ENCODE measurements around the gene EML6. TPM values are rescaled to one million over a fixed set of nuclear protein-coding genes. Genes with fewer than 3 reads are reported as not detected.

The EML6 gene
- total RNA-seq, 4 donors from 2014 or later = 0.62 to 1.5 (median 1.1) TPM

DNA sequence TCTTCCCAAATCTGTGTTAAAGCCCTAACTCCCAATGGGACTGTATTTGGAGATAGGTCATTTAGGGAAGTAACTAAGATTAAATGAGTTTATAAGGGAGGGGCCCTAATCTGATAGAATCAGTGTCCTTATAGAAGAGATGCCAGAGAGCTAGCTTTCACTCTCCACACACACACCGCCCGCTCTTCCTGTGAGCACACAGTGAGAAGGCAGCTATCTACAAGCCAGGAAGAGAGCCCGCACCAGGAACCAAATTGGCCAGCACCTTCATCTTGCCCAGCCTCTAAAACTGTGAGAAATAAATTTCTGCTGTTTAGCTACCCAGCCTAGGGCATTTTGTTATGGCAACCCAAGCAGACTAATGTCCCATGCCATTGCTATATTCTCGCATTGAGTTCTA is 201.6 kb downstream of the EML6 start:
- Histone ChIP-seq H3K9me3 (no peaks in the 10 kb centered on the region), H3K4me3 (no peak overlapping the region), H3K4me1 (no peaks in the 10 kb centered on the region), H3K27me3 (no peaks in the 10 kb centered on the region), H3K27ac (no peak overlapping the region), H3K36me3 (no peaks in the 10 kb centered on the region)
- no peak for ATAC-seq
- TF ChIP-seq EP300 (IDR thresholded peaks at IDR 0.05) = no peak
- TF ChIP-seq, protein P1, sequence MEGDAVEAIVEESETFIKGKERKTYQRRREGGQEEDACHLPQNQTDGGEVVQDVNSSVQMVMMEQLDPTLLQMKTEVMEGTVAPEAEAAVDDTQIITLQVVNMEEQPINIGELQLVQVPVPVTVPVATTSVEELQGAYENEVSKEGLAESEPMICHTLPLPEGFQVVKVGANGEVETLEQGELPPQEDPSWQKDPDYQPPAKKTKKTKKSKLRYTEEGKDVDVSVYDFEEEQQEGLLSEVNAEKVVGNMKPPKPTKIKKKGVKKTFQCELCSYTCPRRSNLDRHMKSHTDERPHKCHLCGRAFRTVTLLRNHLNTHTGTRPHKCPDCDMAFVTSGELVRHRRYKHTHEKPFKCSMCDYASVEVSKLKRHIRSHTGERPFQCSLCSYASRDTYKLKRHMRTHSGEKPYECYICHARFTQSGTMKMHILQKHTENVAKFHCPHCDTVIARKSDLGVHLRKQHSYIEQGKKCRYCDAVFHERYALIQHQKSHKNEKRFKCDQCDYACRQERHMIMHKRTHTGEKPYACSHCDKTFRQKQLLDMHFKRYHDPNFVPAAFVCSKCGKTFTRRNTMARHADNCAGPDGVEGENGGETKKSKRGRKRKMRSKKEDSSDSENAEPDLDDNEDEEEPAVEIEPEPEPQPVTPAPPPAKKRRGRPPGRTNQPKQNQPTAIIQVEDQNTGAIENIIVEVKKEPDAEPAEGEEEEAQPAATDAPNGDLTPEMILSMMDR (IDR thresholded peaks at IDR 0.05) = no peak
- TF ChIP-seq POLR2AphosphoS5 (IDR thresholded peaks at IDR 0.05) = no peak
- TF ChIP-seq POLR2A (IDR thresholded peaks at IDR 0.05) = no peak
- WGBS, 2 donors (ENCODE audit: low coverage in 1 of 2) = 92 to 100% methylated on average over 4 of the region's 4 CpGs

DNA sequence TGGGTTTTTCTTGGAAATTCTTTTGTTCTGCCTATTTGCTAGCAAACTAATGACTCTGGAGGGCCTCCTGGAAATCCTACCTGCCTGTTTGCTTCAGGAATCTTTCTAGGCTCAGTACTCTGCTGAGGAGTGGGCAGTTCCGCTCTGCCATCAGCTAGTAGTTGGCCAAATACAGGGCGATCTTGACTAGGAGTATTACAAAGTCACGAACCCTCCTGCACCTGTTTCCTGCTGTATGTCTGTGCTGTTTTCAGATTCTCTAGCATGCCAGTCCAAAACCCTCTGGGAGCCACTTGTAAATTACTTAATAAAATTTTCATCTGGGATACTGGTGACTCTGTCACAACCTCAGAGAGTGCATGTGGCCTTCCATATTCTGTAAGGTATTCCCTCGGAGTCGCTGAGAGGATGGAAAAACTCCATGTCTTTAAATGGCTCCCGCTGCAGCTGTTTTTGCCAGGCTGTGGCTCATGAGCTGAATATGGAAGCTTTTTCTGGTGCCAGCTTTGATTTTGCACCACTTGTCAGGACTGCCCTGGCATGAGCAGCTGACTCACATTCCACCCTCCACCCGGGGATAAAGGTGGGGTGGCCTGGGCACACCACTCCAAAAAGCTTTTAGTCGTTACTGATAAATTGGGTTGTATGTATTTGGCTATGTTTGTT is 203.8 kb downstream of the EML6 start:
- Histone ChIP-seq H3K9me3 (no peaks in the 10 kb centered on the region), H3K4me3 (no peak overlapping the region), H3K4me1 (no peaks in the 10 kb centered on the region), H3K27me3 (no peaks in the 10 kb centered on the region), H3K27ac (no peak overlapping the region), H3K36me3 (no peaks in the 10 kb centered on the region)
- ATAC-seq = no peak
- TF ChIP-seq EP300 (IDR thresholded peaks at IDR 0.05) (no peak), POLR2AphosphoS5 (IDR thresholded peaks at IDR 0.05) (no peak), POLR2A (IDR thresholded peaks at IDR 0.05) (no peak)
- TF ChIP-seq, protein P1 (IDR thresholded peaks at IDR 0.05) = no peak
- 84 to 100% methylated on average over 3 to 8 of the region's 8 CpGs for WGBS, 2 donors (ENCODE audit: low coverage in 1 of 2)

DNA sequence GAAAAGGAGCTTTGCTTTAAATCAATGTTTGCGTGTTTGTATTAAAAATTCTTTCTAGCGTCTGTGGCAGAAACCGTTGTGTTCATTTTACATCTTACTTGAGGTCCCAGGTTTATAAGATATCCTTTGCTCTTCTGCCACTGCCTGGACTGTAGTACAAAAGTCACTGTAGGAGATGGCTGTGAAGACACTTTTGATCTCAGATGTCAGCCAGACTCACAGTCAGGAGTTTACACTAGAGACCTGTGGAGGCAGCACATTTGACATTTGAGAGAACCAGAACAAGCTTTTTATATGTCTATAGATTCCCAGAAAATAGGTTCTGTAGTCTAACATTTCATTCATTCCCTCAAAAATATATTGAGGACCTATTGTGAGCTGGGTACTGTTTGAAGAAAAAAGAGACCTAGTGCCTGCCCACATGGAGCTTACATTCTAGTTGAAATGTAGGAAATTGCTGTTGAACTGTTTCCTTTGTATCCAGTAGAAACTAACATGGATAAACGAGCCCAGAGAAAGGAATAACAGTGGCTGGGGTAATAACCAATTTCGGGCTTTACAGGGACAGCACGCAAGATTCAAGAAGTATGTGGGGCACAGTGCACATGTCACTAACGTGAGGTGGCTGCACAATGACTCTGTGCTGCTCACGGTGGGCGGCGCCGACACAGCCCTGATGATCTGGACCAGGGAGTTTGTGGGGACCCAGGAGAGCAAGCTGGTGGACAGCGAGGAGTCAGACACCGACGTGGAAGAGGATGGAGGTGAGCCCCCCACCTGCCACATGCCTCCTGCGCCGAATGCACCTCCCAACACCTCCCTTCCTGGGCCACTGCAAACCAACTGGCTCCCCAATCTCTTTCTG is 204.5 kb downstream of the EML6 start:
- no peaks in the 10 kb centered on the region for H3K9me3 ChIP-seq
- no peaks in the 10 kb centered on the region for H3K36me3 ChIP-seq
- no peak overlapping the region for H3K27ac ChIP-seq
- no peaks in the 10 kb centered on the region for H3K4me1 ChIP-seq
- TF ChIP-seq POLR2A (IDR thresholded peaks at IDR 0.05) (no peak), POLR2AphosphoS5 (IDR thresholded peaks at IDR 0.05) (no peak), EP300 (IDR thresholded peaks at IDR 0.05) (no peak)
- TF ChIP-seq, protein P1 (IDR thresholded peaks at IDR 0.05) = no peak
- ATAC-seq = no peak
- 76 to 92% methylated on average over 6 to 10 of the region's 16 CpGs for WGBS, 2 donors (ENCODE audit: low coverage in 1 of 2)
- no peak overlapping the region for H3K4me3 ChIP-seq
- no peaks in the 10 kb centered on the region for H3K27me3 ChIP-seq

DNA sequence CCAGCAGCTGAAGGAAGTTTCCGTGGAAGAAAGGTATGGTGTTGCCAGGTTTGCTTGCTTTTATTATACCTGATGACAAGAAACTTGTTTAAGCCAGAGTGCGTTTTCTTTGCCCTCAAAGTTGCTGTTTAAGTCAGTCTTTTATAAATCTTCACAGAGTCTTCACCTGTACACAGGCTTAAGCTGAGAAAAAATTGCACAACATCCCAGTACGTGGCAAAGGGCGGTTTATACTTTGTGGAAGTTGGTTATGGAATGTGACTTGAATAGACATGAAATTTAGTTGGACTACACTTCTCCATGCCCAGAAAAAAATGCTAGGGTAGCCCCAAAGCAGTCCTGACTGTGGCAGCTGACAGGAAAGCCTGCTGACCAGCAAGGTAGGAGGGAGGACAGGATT is 205.3 kb downstream of the EML6 start:
- ATAC-seq = no peak
- Histone ChIP-seq H3K27ac (no peak overlapping the region), H3K4me3 (no peak overlapping the region), H3K4me1 (no peaks in the 10 kb centered on the region), H3K27me3 (no peaks in the 10 kb centered on the region), H3K36me3 (no peaks in the 10 kb centered on the region), H3K9me3 (no peaks in the 10 kb centered on the region)
- WGBS, 2 donors (ENCODE audit: low coverage in 1 of 2) = 83 to 96% methylated on average over 2 to 4 of the region's 4 CpGs
- TF ChIP-seq, protein P1 (IDR thresholded peaks at IDR 0.05) = no peak
- no peak for TF ChIP-seq EP300 (IDR thresholded peaks at IDR 0.05)
- TF ChIP-seq POLR2A (IDR thresholded peaks at IDR 0.05) = no peak
- TF ChIP-seq POLR2AphosphoS5 (IDR thresholded peaks at IDR 0.05) = no peak

All from gastroesophageal sphincter (tissue), 4 donors.